ENCODE measurements around the gene TBX2.

The TBX2 gene

GRCh38 chr17:61416540-61417363 lies 17.1 kb downstream of the TBX2 start:
- peak; percentile 53 for DNase-seq (ENCODE audit: low read depth)
- no peak overlapping the region for H3K4me3 ChIP-seq (ENCODE audit: low read length)
- TF ChIP-seq CTCF (IDR thresholded peaks at IDR 0.05; ENCODE audit: insufficient read depth, low read depth, low read length, missing control alignments) = peak; percentile 92

GRCh38 chr17:61418449-61418848 lies 18.8 kb downstream of the TBX2 start:
- DNase-seq (ENCODE audit: low read depth) = no peak

GRCh38 chr17:61419496-61420046 lies 19.9 kb downstream of the TBX2 start:
- DNase-seq (ENCODE audit: low read depth) = no peak
- no peak overlapping the region for H3K4me3 ChIP-seq (ENCODE audit: low read length)
- TF ChIP-seq CTCF (IDR thresholded peaks at IDR 0.05; ENCODE audit: insufficient read depth, low read depth, low read length, missing control alignments) = no peak

More at GRCh38 chr17:61418449-61418848, 18.8 kb downstream of the TBX2 start:
- no peak overlapping the region for H3K4me3 ChIP-seq (ENCODE audit: low read length)
- TF ChIP-seq CTCF (IDR thresholded peaks at IDR 0.05; ENCODE audit: insufficient read depth, low read depth, low read length, missing control alignments) = no peak

- no peak for TF ChIP-seq CTCF (IDR thresholded peaks at IDR 0.05; ENCODE audit: insufficient read depth, low read depth, low read length, missing control alignments)
- no peak overlapping the region for H3K4me3 ChIP-seq (ENCODE audit: low read length)
- no peak for DNase-seq (ENCODE audit: low read depth)
These were observed 20.4 kb downstream of the TBX2 start for GRCh38 chr17:61420052-61420451.

DNA sequence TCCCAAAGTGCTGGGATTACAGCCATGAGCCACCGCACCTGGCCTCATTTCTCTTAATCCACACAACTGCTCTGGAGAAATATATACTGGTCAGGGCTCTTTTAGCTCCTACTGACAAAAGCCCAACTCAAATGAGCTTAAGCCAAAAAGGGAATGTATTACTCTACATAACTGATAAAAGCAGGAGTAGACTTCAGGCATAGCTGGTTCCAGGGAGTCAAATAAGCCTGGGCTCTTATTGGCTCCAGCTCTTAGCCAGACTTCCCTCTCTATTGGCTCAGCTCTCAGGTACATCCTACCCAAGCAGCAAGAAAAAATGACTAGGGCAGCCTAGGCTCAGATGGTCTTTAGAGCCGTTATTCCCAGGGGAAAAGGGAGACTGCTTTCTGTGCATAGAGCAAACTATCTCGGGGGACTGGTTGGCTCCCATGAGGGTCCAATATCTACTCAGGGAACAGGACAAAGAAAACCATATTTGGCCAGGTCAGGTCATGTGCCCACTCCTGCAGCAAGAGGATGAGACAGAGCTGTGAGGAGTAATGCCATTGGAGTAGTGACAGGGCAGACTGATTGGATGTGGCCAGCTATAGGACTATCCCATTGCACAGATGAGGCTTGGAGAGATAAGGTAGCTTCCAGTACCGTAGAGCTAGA lies 21.2 kb downstream of the TBX2 start:
- no peak for TF ChIP-seq CTCF (IDR thresholded peaks at IDR 0.05; ENCODE audit: insufficient read depth, low read depth, low read length, missing control alignments)
- H3K4me3 ChIP-seq (ENCODE audit: low read length) = no peak overlapping the region
- DNase-seq (ENCODE audit: low read depth) = no peak

DNA sequence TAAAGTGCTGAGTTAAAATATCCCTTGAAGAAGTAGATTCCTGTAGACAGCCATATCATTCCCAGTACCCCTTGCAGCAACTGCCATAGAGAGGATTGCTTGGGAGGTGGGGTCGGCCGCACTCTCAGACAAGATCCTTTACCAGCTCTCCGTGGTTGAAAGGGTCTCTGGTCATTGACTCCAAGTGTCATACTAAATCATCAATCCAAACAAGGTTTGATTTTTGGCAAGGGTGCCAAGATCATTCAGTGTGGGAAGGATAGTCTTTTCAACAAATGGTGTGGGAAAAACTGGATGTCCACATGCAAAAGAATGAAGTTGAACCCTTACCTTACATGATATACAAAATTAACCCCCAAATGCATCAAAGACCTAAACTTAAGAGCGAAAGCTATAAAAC lies 21.8 kb downstream of the TBX2 start:
- H3K4me3 ChIP-seq (ENCODE audit: low read length) = no peak overlapping the region
- DNase-seq (ENCODE audit: low read depth) = no peak
- no peak for TF ChIP-seq CTCF (IDR thresholded peaks at IDR 0.05; ENCODE audit: insufficient read depth, low read depth, low read length, missing control alignments)

Data from epithelial cell of esophagus (primary cell).